IMR-90 (cell line): ENCODE measurements around the gene COPB1.
"Not testable (repeated sequence)": the region's sequence is repeated elsewhere in the genome, so short reads cannot be mapped to it uniquely, and the experiment has no call there.

Source experiments
- CEBPB ChIP-seq: IDR thresholded peaks from 2 replicates; pipeline ENCODE4 v1.6.1; 2012; ENCODE audit warnings: low read depth, low read length, improper control_type of control experiment
- CHD1 ChIP-seq: IDR thresholded peaks from 2 replicates; pipeline ENCODE4 v1.6.1; 2012; ENCODE audit warnings: low read depth, low read length, improper control_type of control experiment
- FOS ChIP-seq: fragments of 150-350 bp; IDR thresholded peaks from 2 replicates; pipeline ENCODE4 v1.6.1; 2016; ENCODE audit warnings: low read depth, low read length
- MAFK ChIP-seq: IDR thresholded peaks from 2 replicates; pipeline ENCODE4 v1.6.1; 2012; ENCODE audit warnings: low read depth, low read length, improper control_type of control experiment
- MXI1 ChIP-seq: IDR thresholded peaks from 2 replicates; pipeline ENCODE4 v1.6.1; 2012; ENCODE audit warnings: low read depth, mild to moderate bottlenecking, low read length, moderate library complexity, borderline replicate concordance
- POLR2A ChIP-seq: IDR thresholded peaks from 2 replicates; pipeline ENCODE4 v1.6.1; 2012; ENCODE audit warnings: mild to moderate bottlenecking, low read depth, low read length
- RFX5 ChIP-seq: IDR thresholded peaks from 2 replicates; pipeline ENCODE4 v1.8.0; 2012; ENCODE audit warnings: low read depth, mild to moderate bottlenecking, low read length, moderate library complexity
- SMC3 ChIP-seq: fragments of 150-350 bp; IDR thresholded peaks from 2 replicates; pipeline ENCODE4 v1.6.1; 2016; ENCODE audit warnings: low read depth, mild to moderate bottlenecking, antibody characterized with exemption, low read length, moderate library complexity
- TF ChIP-seq, protein P1 (sequence below): conservative IDR thresholded peaks from 2 replicates; pipeline ENCODE4 v1.5.1; 2012; ENCODE audit warnings: mild to moderate bottlenecking, low read depth, low read length, improper control_type of control experiment
- TF ChIP-seq, protein P2 (sequence below): fragments of 150-350 bp; IDR thresholded peaks from 2 replicates; pipeline ENCODE4 v1.6.1; 2017; ENCODE audit warnings: mild to moderate bottlenecking, antibody characterized with exemption, low read length, low read depth

DNA sequence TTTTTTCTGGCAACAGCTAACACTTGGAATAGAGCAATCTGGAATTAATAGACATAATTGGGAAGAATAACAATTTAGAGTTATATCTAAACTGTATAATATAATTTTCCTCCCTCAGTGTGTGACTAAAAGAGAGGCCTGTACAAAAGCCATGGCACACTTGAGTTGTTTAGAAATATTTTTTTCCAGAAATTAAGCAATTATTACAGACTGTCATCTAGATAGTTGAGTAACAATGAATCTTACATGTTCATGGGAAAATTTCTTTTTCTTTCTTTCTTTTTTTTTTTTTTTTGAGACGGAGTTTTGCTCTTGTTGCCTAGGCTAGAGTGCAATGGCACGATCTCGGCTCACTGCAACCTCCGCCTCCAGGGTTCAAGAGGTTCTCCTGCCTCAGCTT is 35.6 kb upstream of the COPB1 start:
- TF ChIP-seq, protein P1, sequence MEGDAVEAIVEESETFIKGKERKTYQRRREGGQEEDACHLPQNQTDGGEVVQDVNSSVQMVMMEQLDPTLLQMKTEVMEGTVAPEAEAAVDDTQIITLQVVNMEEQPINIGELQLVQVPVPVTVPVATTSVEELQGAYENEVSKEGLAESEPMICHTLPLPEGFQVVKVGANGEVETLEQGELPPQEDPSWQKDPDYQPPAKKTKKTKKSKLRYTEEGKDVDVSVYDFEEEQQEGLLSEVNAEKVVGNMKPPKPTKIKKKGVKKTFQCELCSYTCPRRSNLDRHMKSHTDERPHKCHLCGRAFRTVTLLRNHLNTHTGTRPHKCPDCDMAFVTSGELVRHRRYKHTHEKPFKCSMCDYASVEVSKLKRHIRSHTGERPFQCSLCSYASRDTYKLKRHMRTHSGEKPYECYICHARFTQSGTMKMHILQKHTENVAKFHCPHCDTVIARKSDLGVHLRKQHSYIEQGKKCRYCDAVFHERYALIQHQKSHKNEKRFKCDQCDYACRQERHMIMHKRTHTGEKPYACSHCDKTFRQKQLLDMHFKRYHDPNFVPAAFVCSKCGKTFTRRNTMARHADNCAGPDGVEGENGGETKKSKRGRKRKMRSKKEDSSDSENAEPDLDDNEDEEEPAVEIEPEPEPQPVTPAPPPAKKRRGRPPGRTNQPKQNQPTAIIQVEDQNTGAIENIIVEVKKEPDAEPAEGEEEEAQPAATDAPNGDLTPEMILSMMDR = not testable (repeated sequence)
- not testable (repeated sequence) for TF ChIP-seq POLR2A, CHD1, RFX5, MAFK, CEBPB, FOS, MXI1, SMC3
- TF ChIP-seq, protein P2, sequence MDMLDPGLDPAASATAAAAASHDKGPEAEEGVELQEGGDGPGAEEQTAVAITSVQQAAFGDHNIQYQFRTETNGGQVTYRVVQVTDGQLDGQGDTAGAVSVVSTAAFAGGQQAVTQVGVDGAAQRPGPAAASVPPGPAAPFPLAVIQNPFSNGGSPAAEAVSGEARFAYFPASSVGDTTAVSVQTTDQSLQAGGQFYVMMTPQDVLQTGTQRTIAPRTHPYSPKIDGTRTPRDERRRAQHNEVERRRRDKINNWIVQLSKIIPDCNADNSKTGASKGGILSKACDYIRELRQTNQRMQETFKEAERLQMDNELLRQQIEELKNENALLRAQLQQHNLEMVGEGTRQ = not testable (repeated sequence)
